GM21360 (cell line): Measurements from ENCODE around the gene SCT.

ENCODE experiments used
- ATAC-seq: cut with Tn5 transposase; IDR thresholded peaks from one replicate; pipeline ENCODE4 v1.9.1; 2021; ENCODE audit warnings: mild to moderate bottlenecking, moderate library complexity; ENCODE audit not compliant: unreplicated experiment

Gene SCT

GRCh38 chr11:623349-623869, 3.6 kb downstream of the SCT start:
- no peak for ATAC-seq

GRCh38 chr11:621838-622237, 5.1 kb downstream of the SCT start:
- no peak for ATAC-seq

- no peak for ATAC-seq
These were observed 5.8 kb downstream of the SCT start for GRCh38 chr11:620935-621814.

- no peak for ATAC-seq
These were observed 6.8 kb downstream of the SCT start for GRCh38 chr11:620201-620600.

GRCh38 chr11:619628-620050, 7.3 kb downstream of the SCT start:
- ATAC-seq: no peak

- no peak for ATAC-seq
These were observed 7.9 kb downstream of the SCT start for GRCh38 chr11:618856-619627.

- ATAC-seq: no peak
These were observed 8.9 kb downstream of the SCT start for GRCh38 chr11:617912-618682.

GRCh38 chr11:617199-617911, 9.6 kb downstream of the SCT start:
- no peak for ATAC-seq

GRCh38 chr11:616320-617198, 10.4 kb downstream of the SCT start:
- no peak for ATAC-seq

GRCh38 chr11:615504-616319, 11.3 kb downstream of the SCT start, which contains the start of gene IRF7:
Gene IRF7 (minus strand): TSS chr11:615950. CDS start chr11:615364, 586 bp downstream.
- peak; percentile 70 for ATAC-seq

- no peak for ATAC-seq
These were observed 12.1 kb downstream of the SCT start for GRCh38 chr11:614623-615503.

GRCh38 chr11:614021-614622, 12.9 kb downstream of the SCT start:
- no peak for ATAC-seq

GRCh38 chr11:613369-613968, 13.5 kb downstream of the SCT start:
- ATAC-seq: no peak

GRCh38 chr11:612961-613300, 14.1 kb downstream of the SCT start:
- no peak for ATAC-seq

GRCh38 chr11:612201-612960, 14.6 kb downstream of the SCT start:
- ATAC-seq: no peak
